IPS DF 6.9 (cell line): ENCODE results near the gene EEPD1.

ENCODE experiments used
- DNase-seq: peaks from one replicate; pipeline ENCODE4 v3.0.0-alpha.2; 2013; ENCODE audit warnings: low read depth, low spot score
- H3K27ac ChIP-seq: one replicate; pipeline ENCODE4 v1.5.1; 2013; ENCODE audit warnings: low read length, control low read depth
- H3K27me3 ChIP-seq: 2 replicates; pipeline ENCODE4 v1.6.1; 2013; ENCODE audit warnings: mild to moderate bottlenecking, low read length; ENCODE audit not compliant: control insufficient read depth, insufficient read depth
- H3K36me3 ChIP-seq: 2 replicates; pipeline ENCODE4 v1.6.1; 2013; ENCODE audit warnings: low read length; ENCODE audit not compliant: control insufficient read depth, insufficient read depth
- H3K4me1 ChIP-seq: 2 replicates; pipeline ENCODE4 v1.6.1; 2013; ENCODE audit warnings: low read length; ENCODE audit not compliant: control insufficient read depth, insufficient read depth
- H3K4me3 ChIP-seq: 2 replicates; pipeline ENCODE4 v1.5.1; 2013; ENCODE audit warnings: mild to moderate bottlenecking, low read length
- H3K9me3 ChIP-seq: 2 replicates; pipeline ENCODE4 v1.6.1; 2013; ENCODE audit warnings: low read length, inconsistent platforms; ENCODE audit not compliant: control insufficient read depth, insufficient read depth
- WGBS: extraction: QIAGEN DNeasy Blood & Tissue Kit; methylation state at CpG from one replicate; pipeline ENCODE4 v1.1.7; 2013; ENCODE audit warnings: mixed read lengths, missing lambda C conversion rate; ENCODE audit not compliant: insufficient read length, insufficient coverage; 5-methylcytosine and 5-hydroxymethylcytosine counted together

Gene EEPD1

GRCh38 chr7:36283181-36283580, 130.1 kb downstream of the EEPD1 start:
- H3K27ac ChIP-seq = no peak overlapping the region
- no peak for DNase-seq
- H3K36me3 ChIP-seq = no peaks in the 10 kb centered on the region
- no peak overlapping the region for H3K4me3 ChIP-seq
- no peaks in the 10 kb centered on the region for H3K27me3 ChIP-seq
- peaks cover 14% of the 10 kb centered on the region for H3K4me1 ChIP-seq
- H3K9me3 ChIP-seq = no peaks in the 10 kb centered on the region
- WGBS = no CpG with 5 or more reads among the region's 9 CpGs

- DNase-seq = no peak
- peaks cover 13% of the 10 kb centered on the region for H3K4me1 ChIP-seq
- H3K36me3 ChIP-seq = no peaks in the 10 kb centered on the region
- no peaks in the 10 kb centered on the region for H3K27me3 ChIP-seq
- H3K9me3 ChIP-seq = no peaks in the 10 kb centered on the region
- no peak overlapping the region for H3K4me3 ChIP-seq
- WGBS = no CpG with 5 or more reads among the region's 7 CpGs
- no peak overlapping the region for H3K27ac ChIP-seq
These were observed 130.7 kb downstream of the EEPD1 start for GRCh38 chr7:36283711-36284130.

- no CpG with 5 or more reads among the region's 19 CpGs for WGBS
- no peak for DNase-seq
- Histone ChIP-seq H3K36me3 (no peaks in the 10 kb centered on the region), H3K4me3 (no peak overlapping the region), H3K27ac (no peak overlapping the region), H3K9me3 (no peaks in the 10 kb centered on the region), H3K4me1 (peaks cover 10% of the 10 kb centered on the region), H3K27me3 (no peaks in the 10 kb centered on the region)
These were observed 131.5 kb downstream of the EEPD1 start for GRCh38 chr7:36284456-36285090.

GRCh38 chr7:36285276-36285675, 132.2 kb downstream of the EEPD1 start:
- peaks cover 10% of the 10 kb centered on the region for H3K4me1 ChIP-seq
- no peaks in the 10 kb centered on the region for H3K36me3 ChIP-seq
- WGBS = no CpG with 5 or more reads among the region's 9 CpGs
- H3K4me3 ChIP-seq = no peak overlapping the region
- no peak for DNase-seq
- H3K9me3 ChIP-seq = no peaks in the 10 kb centered on the region
- no peaks in the 10 kb centered on the region for H3K27me3 ChIP-seq
- no peak overlapping the region for H3K27ac ChIP-seq

- H3K27me3 ChIP-seq = no peaks in the 10 kb centered on the region
- no peak overlapping the region for H3K4me3 ChIP-seq
- H3K4me1 ChIP-seq = peaks cover 8% of the 10 kb centered on the region
- DNase-seq = no peak
- no peaks in the 10 kb centered on the region for H3K9me3 ChIP-seq
- no peaks in the 10 kb centered on the region for H3K36me3 ChIP-seq
- WGBS = no CpG with 5 or more reads among the region's 2 CpGs
- no peak overlapping the region for H3K27ac ChIP-seq
These were observed 133.2 kb downstream of the EEPD1 start for GRCh38 chr7:36286226-36286625.

GRCh38 chr7:36286688-36287087, 133.6 kb downstream of the EEPD1 start:
- no peak for DNase-seq
- no peak overlapping the region for H3K27ac ChIP-seq
- H3K27me3 ChIP-seq = no peaks in the 10 kb centered on the region
- H3K9me3 ChIP-seq = no peaks in the 10 kb centered on the region
- H3K4me3 ChIP-seq = no peak overlapping the region
- H3K36me3 ChIP-seq = no peaks in the 10 kb centered on the region
- no CpG with 5 or more reads among the region's 4 CpGs for WGBS
- peaks cover 8% of the 10 kb centered on the region for H3K4me1 ChIP-seq

- Histone ChIP-seq H3K27ac (no peak overlapping the region), H3K27me3 (no peaks in the 10 kb centered on the region), H3K9me3 (no peaks in the 10 kb centered on the region), H3K36me3 (no peaks in the 10 kb centered on the region), H3K4me1 (0 out of 2 replicates have a peak, but pooled peaks cover 6% of the 10 kb centered on the region), H3K4me3 (no peak overlapping the region)
- no peak for DNase-seq
- WGBS = no CpG with 5 or more reads among the region's 19 CpGs
These were observed 134.6 kb downstream of the EEPD1 start for GRCh38 chr7:36287371-36288241.

- Histone ChIP-seq H3K4me1 (0 out of 2 replicates have a peak, but pooled peaks cover 6% of the 10 kb centered on the region), H3K9me3 (no peaks in the 10 kb centered on the region), H3K27ac (no peak overlapping the region), H3K27me3 (no peaks in the 10 kb centered on the region), H3K36me3 (no peaks in the 10 kb centered on the region), H3K4me3 (no peak overlapping the region)
- no CpG with 5 or more reads among the region's 5 CpGs for WGBS
- DNase-seq = no peak
These were observed 135.4 kb downstream of the EEPD1 start for GRCh38 chr7:36288501-36288900.

- H3K9me3 ChIP-seq = no peaks in the 10 kb centered on the region
- H3K27ac ChIP-seq = no peak overlapping the region
- DNase-seq = no peak
- no peak overlapping the region for H3K4me3 ChIP-seq
- no CpG with 5 or more reads among the region's 7 CpGs for WGBS
- H3K27me3 ChIP-seq = no peaks in the 10 kb centered on the region
- no peaks in the 10 kb centered on the region for H3K36me3 ChIP-seq
- H3K4me1 ChIP-seq = 0 out of 2 replicates have a peak, but pooled peaks cover 3% of the 10 kb centered on the region
These were observed 137.0 kb downstream of the EEPD1 start for GRCh38 chr7:36289833-36290661.
